Measurements from ENCODE around the gene CCSER1. TPM values are rescaled to one million over a fixed set of nuclear protein-coding genes. Genes with fewer than 3 reads are reported as not detected.

CCSER1 gene
- total and polyA plus RNA-seq, 4 donors = 0.61 to 23.0 (median 3.8) TPM

DNA sequence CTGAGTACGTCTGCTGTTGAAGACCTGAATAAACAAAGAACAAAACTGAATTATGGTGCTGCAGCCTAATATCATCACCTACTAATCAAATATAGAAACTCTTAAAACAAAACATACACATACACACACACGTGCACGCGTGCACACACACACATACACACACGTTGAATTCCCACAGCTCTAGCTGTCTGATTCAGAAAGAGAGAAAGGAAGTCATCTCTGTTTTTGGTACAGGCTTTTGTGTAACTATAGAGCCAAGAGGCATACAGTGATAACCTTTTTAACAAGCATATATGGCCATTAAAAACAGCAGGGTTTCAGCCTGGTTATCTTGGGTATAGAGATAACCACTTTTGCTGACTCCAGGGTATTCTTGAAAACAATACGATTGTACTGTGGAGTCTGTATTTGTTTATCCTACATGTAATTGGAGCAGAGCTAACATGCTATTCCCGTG is 823.2 kb downstream of the CCSER1 start:
- DNase-seq (peak in 1 of 3 donors; percentile 20), ATAC-seq (ENCODE audit: insufficient read depth, low FRiP score) (no peak)
- no peak overlapping the region for H3K9ac ChIP-seq (ENCODE audit: insufficient read depth in 1 of 2, low read length in 2 of 2)
- 59 to 72% methylated on average over 7 of the region's 7 CpGs for WGBS, 2 donors
- H3K9me3 ChIP-seq (ENCODE audit: control insufficient read depth in 4 of 4, insufficient read depth in 3 of 4, low read length in 3 of 4) = no peaks in the 10 kb centered on the region
- H3K4me3 ChIP-seq = no peak overlapping the region
- H3K27ac ChIP-seq (ENCODE audit: low read depth in 1 of 2, low read length in 1 of 2) = no peak overlapping the region
- TF ChIP-seq, protein P1, sequence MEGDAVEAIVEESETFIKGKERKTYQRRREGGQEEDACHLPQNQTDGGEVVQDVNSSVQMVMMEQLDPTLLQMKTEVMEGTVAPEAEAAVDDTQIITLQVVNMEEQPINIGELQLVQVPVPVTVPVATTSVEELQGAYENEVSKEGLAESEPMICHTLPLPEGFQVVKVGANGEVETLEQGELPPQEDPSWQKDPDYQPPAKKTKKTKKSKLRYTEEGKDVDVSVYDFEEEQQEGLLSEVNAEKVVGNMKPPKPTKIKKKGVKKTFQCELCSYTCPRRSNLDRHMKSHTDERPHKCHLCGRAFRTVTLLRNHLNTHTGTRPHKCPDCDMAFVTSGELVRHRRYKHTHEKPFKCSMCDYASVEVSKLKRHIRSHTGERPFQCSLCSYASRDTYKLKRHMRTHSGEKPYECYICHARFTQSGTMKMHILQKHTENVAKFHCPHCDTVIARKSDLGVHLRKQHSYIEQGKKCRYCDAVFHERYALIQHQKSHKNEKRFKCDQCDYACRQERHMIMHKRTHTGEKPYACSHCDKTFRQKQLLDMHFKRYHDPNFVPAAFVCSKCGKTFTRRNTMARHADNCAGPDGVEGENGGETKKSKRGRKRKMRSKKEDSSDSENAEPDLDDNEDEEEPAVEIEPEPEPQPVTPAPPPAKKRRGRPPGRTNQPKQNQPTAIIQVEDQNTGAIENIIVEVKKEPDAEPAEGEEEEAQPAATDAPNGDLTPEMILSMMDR (IDR thresholded peaks at IDR 0.05; ENCODE audit: control extremely low read depth, extremely low read depth) = no peak
- no peaks in the 10 kb centered on the region for H3K36me3 ChIP-seq (ENCODE audit: control insufficient read depth in 4 of 4, insufficient read depth in 4 of 4, low read length in 4 of 4)
- H3K4me1 ChIP-seq (ENCODE audit: control insufficient read depth in 5 of 5, insufficient read depth in 5 of 5, low read length in 5 of 5) = peaks cover 0 to 3% (median 0%) of the 10 kb centered on the region in 5 donors
- no peaks in the 10 kb centered on the region for H3K27me3 ChIP-seq (ENCODE audit: control insufficient read depth in 3 of 3, insufficient read depth in 3 of 3, low read length in 2 of 3)

DNA sequence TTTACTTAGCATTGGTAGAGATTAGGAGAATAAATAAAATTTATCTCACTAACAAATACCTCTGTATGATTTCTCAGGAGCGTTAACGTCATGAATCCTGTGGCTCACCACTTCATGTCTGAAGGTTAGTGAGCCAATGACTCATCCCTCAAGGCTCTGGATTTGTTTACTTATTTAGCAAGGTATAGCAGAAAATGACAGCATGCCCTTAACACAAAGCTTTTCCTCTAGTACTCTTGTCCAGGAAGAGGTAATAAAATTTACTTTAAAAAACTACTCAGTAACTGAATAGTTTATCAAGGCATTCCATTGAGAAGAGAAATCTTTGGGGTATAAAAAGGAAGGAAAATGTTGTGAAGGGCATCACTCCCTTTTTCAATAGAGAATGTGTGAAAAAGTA is 823.8 kb downstream of the CCSER1 start:
- 56 to 79% methylated on average over 2 of the region's 2 CpGs for WGBS, 2 donors
- TF ChIP-seq, protein P1 (IDR thresholded peaks at IDR 0.05; ENCODE audit: control extremely low read depth, extremely low read depth) = no peak
- Histone ChIP-seq H3K27ac (ENCODE audit: low read depth in 1 of 2, low read length in 1 of 2) (no peak overlapping the region), H3K4me3 (no peak overlapping the region), H3K9me3 (ENCODE audit: control insufficient read depth in 4 of 4, insufficient read depth in 3 of 4, low read length in 3 of 4) (no peaks in the 10 kb centered on the region), H3K27me3 (ENCODE audit: control insufficient read depth in 3 of 3, insufficient read depth in 3 of 3, low read length in 2 of 3) (no peaks in the 10 kb centered on the region), H3K36me3 (ENCODE audit: control insufficient read depth in 4 of 4, insufficient read depth in 4 of 4, low read length in 4 of 4) (no peaks in the 10 kb centered on the region), H3K9ac (ENCODE audit: insufficient read depth in 1 of 2, low read length in 2 of 2) (no peak overlapping the region), H3K4me1 (ENCODE audit: control insufficient read depth in 5 of 5, insufficient read depth in 5 of 5, low read length in 5 of 5) (peaks cover 0 to 5% (median 0%) of the 10 kb centered on the region in 5 donors)
- no peak for DNase-seq
- ATAC-seq (ENCODE audit: insufficient read depth, low FRiP score) = peak; percentile 39

DNA sequence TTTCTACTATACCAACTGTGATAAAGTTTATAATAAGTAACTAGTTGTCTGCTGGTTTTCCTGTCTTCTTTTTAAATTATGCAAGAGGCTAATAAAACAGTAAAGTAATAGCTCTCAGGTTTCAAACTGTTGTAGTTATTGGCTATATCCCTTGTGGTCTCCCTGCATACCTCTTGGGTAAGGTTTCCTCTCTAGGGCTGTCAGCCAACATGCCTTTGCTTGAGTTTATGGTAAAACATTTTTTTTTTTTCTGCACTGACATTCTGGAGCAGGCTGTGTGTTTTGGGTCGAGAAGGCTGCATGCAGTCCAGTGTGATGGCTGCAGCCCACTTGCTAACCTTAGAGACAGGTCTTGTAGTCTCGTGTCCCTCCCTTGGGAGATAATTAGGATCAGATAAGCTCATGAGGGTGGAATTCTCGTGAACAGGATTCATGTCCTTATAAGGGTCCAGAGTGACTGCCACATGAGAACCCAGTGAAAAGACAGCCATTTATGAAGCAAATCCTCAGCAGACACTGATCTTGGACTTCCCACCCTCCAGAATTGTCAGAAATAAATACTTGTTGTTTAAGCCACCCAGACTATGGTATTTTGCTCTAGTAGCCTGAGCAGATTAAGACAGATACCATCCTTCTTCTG is 831.2 kb downstream of the CCSER1 start:
- DNase-seq = no peak
- Histone ChIP-seq H3K36me3 (ENCODE audit: control insufficient read depth in 4 of 4, insufficient read depth in 4 of 4, low read length in 4 of 4) (no peaks in the 10 kb centered on the region), H3K27me3 (ENCODE audit: control insufficient read depth in 3 of 3, insufficient read depth in 3 of 3, low read length in 2 of 3) (no peaks in the 10 kb centered on the region), H3K4me1 (ENCODE audit: control insufficient read depth in 5 of 5, insufficient read depth in 5 of 5, low read length in 5 of 5) (peaks cover 0 to 5% (median 0%) of the 10 kb centered on the region in 5 donors), H3K4me3 (no peak overlapping the region), H3K27ac (ENCODE audit: low read depth in 1 of 2, low read length in 1 of 2) (no peak overlapping the region), H3K9me3 (ENCODE audit: control insufficient read depth in 4 of 4, insufficient read depth in 3 of 4, low read length in 3 of 4) (no peaks in the 10 kb centered on the region), H3K9ac (ENCODE audit: insufficient read depth in 1 of 2, low read length in 2 of 2) (no peak overlapping the region)
- no peak for ATAC-seq (ENCODE audit: insufficient read depth, low FRiP score)
- TF ChIP-seq, protein P1 (IDR thresholded peaks at IDR 0.05; ENCODE audit: control extremely low read depth, extremely low read depth) = no peak
- WGBS, 2 donors = 60 to 90% methylated on average over 3 of the region's 3 CpGs
